Glutamatergic neuron (in vitro differentiated cells): Measurements from ENCODE around the gene LDB1. TPM values are rescaled to one million over a fixed set of nuclear protein-coding genes. Genes with fewer than 3 reads are reported as not detected.
A peak's percentile ranks its signal among the peaks of the same experiment; 100 is the strongest.

Source experiments
- DNase-seq: peaks from one replicate; pipeline ENCODE4 v3.0.0; 2022
- H3K27ac Mint-ChIP-seq: one replicate; pipeline ENCODE4 v1.8.0; 2020; ENCODE audit warnings: mild to moderate bottlenecking, mixed read lengths, inconsistent platforms; ENCODE audit not compliant: unreplicated experiment
- H3K27me3 Mint-ChIP-seq: one replicate; pipeline ENCODE4 v1.8.0; 2020; ENCODE audit warnings: mild to moderate bottlenecking, moderate library complexity, mixed read lengths, inconsistent platforms; ENCODE audit not compliant: unreplicated experiment
- H3K36me3 Mint-ChIP-seq: one replicate; pipeline ENCODE4 v1.8.0; 2020; ENCODE audit warnings: mild to moderate bottlenecking, mixed read lengths, inconsistent platforms; ENCODE audit not compliant: unreplicated experiment
- H3K4me1 Mint-ChIP-seq: one replicate; pipeline ENCODE4 v1.8.0; 2020; ENCODE audit warnings: mild to moderate bottlenecking, low read depth, mixed read lengths, inconsistent platforms; ENCODE audit not compliant: unreplicated experiment
- H3K4me3 Mint-ChIP-seq: one replicate; pipeline ENCODE4 v1.8.0; 2020; ENCODE audit warnings: mild to moderate bottlenecking, mixed read lengths, inconsistent platforms; ENCODE audit not compliant: unreplicated experiment
- H3K9me3 Mint-ChIP-seq: one replicate; pipeline ENCODE4 v1.8.0; 2020; ENCODE audit warnings: mild to moderate bottlenecking, moderate library complexity, mixed read lengths, inconsistent platforms; ENCODE audit not compliant: unreplicated experiment
- CTCF ChIP-seq: fragments of 200-600 bp; sonication (generic); IDR thresholded peaks from one replicate; pipeline ENCODE4 v1.5.0; 2021; ENCODE audit not compliant: partially characterized antibody, unreplicated experiment
- total RNA-seq: library from RNA; stranded (reverse); fragmentation: NEBNext Ultra II Directional; extraction: Animal tissue kit (Norgen Biotek cat#: 25700); gene quantifications from one replicate; pipeline ENCODE4 v1.2.1, GENCODE V29; 2021; ENCODE audit not compliant: unreplicated experiment

The LDB1 gene
- total RNA-seq, 1 donor from 2014 or later = 310 TPM

- no peak for TF ChIP-seq CTCF
- H3K4me1 Mint-ChIP-seq = peaks cover 16% of the 10 kb centered on the region
- H3K4me3 Mint-ChIP-seq = peak overlapping the region; percentile 94
These were observed 12.0 kb upstream of the LDB1 start for GRCh38 chr10:102132193-102132562.

GRCh38 chr10:102131286-102132170 lies 11.4 kb upstream of the LDB1 start:
- Mint-ChIP-seq H3K27ac (no peak overlapping the region), H3K36me3 (no peaks in the 10 kb centered on the region), H3K4me1 (peaks cover 16% of the 10 kb centered on the region), H3K27me3 (peaks cover 7% of the 10 kb centered on the region), H3K4me3 (peak overlapping the region; percentile 94), H3K9me3 (peaks cover 8% of the 10 kb centered on the region)
- DNase-seq = no peak
- TF ChIP-seq CTCF = no peak

More at GRCh38 chr10:102132193-102132562, 12.0 kb upstream of the LDB1 start:
- Mint-ChIP-seq H3K27ac (peak overlapping the region; percentile 59), H3K9me3 (peaks cover 8% of the 10 kb centered on the region), H3K36me3 (no peaks in the 10 kb centered on the region), H3K27me3 (peaks cover 5% of the 10 kb centered on the region)
- DNase-seq = no peak

GRCh38 chr10:102123223-102123622 lies 3.1 kb upstream of the LDB1 start:
- peak overlapping the region; percentile 30 for H3K4me3 Mint-ChIP-seq

GRCh38 chr10:102122450-102122849 lies 2.3 kb upstream of the LDB1 start:
- H3K4me3 Mint-ChIP-seq = peak overlapping the region; percentile 89

More at GRCh38 chr10:102123223-102123622, 3.1 kb upstream of the LDB1 start:
- Mint-ChIP-seq H3K9me3 (peaks cover 11% of the 10 kb centered on the region), H3K4me1 (peaks cover 16% of the 10 kb centered on the region), H3K27me3 (peaks cover 14% of the 10 kb centered on the region), H3K27ac (no peak overlapping the region), H3K36me3 (no peaks in the 10 kb centered on the region)
- TF ChIP-seq CTCF = no peak
- DNase-seq = no peak

More at GRCh38 chr10:102122450-102122849, 2.3 kb upstream of the LDB1 start:
- Mint-ChIP-seq H3K27me3 (peaks cover 20% of the 10 kb centered on the region), H3K4me1 (peaks cover 21% of the 10 kb centered on the region), H3K27ac (peak overlapping the region; percentile 99), H3K9me3 (peaks cover 16% of the 10 kb centered on the region), H3K36me3 (no peaks in the 10 kb centered on the region)
- no peak for DNase-seq
- TF ChIP-seq CTCF = no peak
